Transverse colon (tissue), 3 donors: Measurements from ENCODE around the gene BTBD1.

Experiments used
- EP300 ChIP-seq: sonication (generic); formaldehyde crosslinking; IDR thresholded peaks from one replicate; pipeline ENCODE4 v1.6.1; 2017; ENCODE audit warnings: antibody characterized with exemption, low read depth
- POLR2A ChIP-seq: fragments of 450-650 bp; IDR thresholded peaks from one replicate; pipeline ENCODE4 v1.6.1; 2016; ENCODE audit warnings: antibody characterized with exemption, mild to moderate bottlenecking, moderate library complexity
- TF ChIP-seq, protein P1 (sequence below), 5 experiments: fragments of 200-600 bp in 3 of 5; fragments of 450-650 bp in 2 of 5; sonication (generic) in 3 of 5; IDR thresholded peaks; 1 replicate in 2 of 5; 2 replicates in 3 of 5; pipeline ENCODE4 v1.5.1; 2016 to 2017; ENCODE audit warnings: antibody characterized with exemption in 5 of 5, inconsistent platforms in 3 of 5, mild to moderate bottlenecking in 2 of 5, moderate library complexity in 1 of 5

DNA sequence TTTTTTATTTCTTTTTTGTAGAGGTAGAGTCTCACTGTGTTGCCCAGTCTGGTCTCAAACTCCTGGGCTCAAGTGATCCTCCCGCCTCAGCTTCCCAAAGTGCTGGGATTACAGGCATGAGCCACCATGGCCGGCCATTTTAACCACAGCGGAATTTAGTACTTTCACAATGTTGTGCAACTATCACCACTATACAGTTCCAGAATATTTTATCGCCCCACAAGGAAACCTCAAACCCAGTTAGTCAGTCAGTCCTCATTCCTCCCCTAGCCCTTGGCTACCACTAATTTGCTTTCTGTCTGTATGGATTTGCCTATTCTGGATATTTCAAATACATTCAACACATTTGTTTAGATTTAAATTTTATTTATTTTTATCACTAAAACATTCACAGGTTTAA is 99.0 kb downstream of the BTBD1 start:
- TF ChIP-seq POLR2A (no peak), EP300 (no peak)
- TF ChIP-seq, protein P1, sequence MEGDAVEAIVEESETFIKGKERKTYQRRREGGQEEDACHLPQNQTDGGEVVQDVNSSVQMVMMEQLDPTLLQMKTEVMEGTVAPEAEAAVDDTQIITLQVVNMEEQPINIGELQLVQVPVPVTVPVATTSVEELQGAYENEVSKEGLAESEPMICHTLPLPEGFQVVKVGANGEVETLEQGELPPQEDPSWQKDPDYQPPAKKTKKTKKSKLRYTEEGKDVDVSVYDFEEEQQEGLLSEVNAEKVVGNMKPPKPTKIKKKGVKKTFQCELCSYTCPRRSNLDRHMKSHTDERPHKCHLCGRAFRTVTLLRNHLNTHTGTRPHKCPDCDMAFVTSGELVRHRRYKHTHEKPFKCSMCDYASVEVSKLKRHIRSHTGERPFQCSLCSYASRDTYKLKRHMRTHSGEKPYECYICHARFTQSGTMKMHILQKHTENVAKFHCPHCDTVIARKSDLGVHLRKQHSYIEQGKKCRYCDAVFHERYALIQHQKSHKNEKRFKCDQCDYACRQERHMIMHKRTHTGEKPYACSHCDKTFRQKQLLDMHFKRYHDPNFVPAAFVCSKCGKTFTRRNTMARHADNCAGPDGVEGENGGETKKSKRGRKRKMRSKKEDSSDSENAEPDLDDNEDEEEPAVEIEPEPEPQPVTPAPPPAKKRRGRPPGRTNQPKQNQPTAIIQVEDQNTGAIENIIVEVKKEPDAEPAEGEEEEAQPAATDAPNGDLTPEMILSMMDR (IDR thresholded peaks at IDR 0.05), result no peak
